GM12878 (cell line): ENCODE measurements around the gene DAAM2. TPM values are rescaled to one million over a fixed set of nuclear protein-coding genes. Genes with fewer than 3 reads are reported as not detected.

Source experiments
- ATAC-seq: fragments of 200-7000 bp; cut with Tn5 transposase; 3 replicates; pipeline ENCODE4 v1.9.1; 2020; ENCODE audit warnings: mild to moderate bottlenecking, moderate library complexity
- BruUV-seq: library from RNA; stranded (reverse); fragments of 400-500 nt; replicated peaks from 2 replicates; lab custom pipeline; 2021; lab: Mats Ljungman, UMichigan
- CTCF ChIA-PET: fragments of 300-600 bp; sonication (Branson Sonifier 250); formaldehyde crosslinking; extraction: SDS; loops from one replicate; lab custom pipeline; 2021; ENCODE audit warnings: inconsistent platforms; lab: Yijun Ruan, JAX
- POLR2A ChIA-PET: fragments of 350-600 bp; formaldehyde crosslinking; extraction: SDS; loops from one replicate; lab custom pipeline; 2021; ENCODE audit warnings: inconsistent platforms; lab: Charles Lee
- RAD21 ChIA-PET: fragments of 300-600 bp; sonication (Branson Sonifier 250); formaldehyde crosslinking; loops from one replicate; lab custom pipeline; 2023; ENCODE audit warnings: antibody characterized with exemption; ENCODE audit not compliant: unreplicated experiment; lab: Charles Lee
- SMC1A ChIA-PET: fragments of 300-600 bp; sonication (Branson Sonifier 250); formaldehyde crosslinking; loops from one replicate; lab custom pipeline; 2023; ENCODE audit not compliant: unreplicated experiment, uncharacterized antibody; lab: Charles Lee
- DNase-seq: peaks from one replicate; pipeline ENCODE4 v3.0.0-alpha.2; 2011; ENCODE audit warnings: low read depth, low spot score
- FAIRE-seq: peaks from 3 replicates; lab custom pipeline; 2011; peaks lifted over from hg19 to GRCh38; lab: Jason Lieb, UNC
- H2AFZ ChIP-seq: 2 replicates; pipeline ENCODE4 v1.6.0; 2011; ENCODE audit warnings: low read depth, low read length, control low read depth; ENCODE audit not compliant: control insufficient read depth
- H3K27ac ChIP-seq: 2 replicates; pipeline ENCODE4 v1.5.1; 2011; ENCODE audit warnings: control low read depth; ENCODE audit not compliant: control insufficient read depth, insufficient read depth
- H3K27me3 ChIP-seq, 2 experiments: replicated peaks in 1 of 2; 2 replicates each; pipeline versions ENCODE4 v1.6.0 to v1.6.1; 2011; ENCODE audit warnings: low read length in 1 of 2; ENCODE audit not compliant: control insufficient read depth in 2 of 2, insufficient read depth in 2 of 2
- H3K36me3 ChIP-seq, 2 experiments: 2 replicates each; pipeline ENCODE4 v1.5.1; 2011; ENCODE audit warnings: low read length in 1 of 2; ENCODE audit not compliant: control insufficient read depth in 2 of 2, insufficient read depth in 2 of 2
- H3K4me1 ChIP-seq: 2 replicates; pipeline ENCODE4 v1.6.1; 2011; ENCODE audit warnings: mild to moderate bottlenecking, low read length, moderate library complexity, mixed read lengths; ENCODE audit not compliant: control insufficient read depth, insufficient read depth
- H3K4me2 ChIP-seq: 2 replicates; pipeline ENCODE4 v1.6.0; 2011; ENCODE audit warnings: control low read depth; ENCODE audit not compliant: control insufficient read depth, insufficient read depth
- H3K4me3 ChIP-seq: fragments of 200-600 bp; sonication (generic); 2 replicates; pipeline ENCODE4 v1.5.1; 2016
- H3K79me2 ChIP-seq: 2 replicates; pipeline ENCODE4 v1.6.0; 2011; ENCODE audit warnings: low read length; ENCODE audit not compliant: control insufficient read depth, insufficient read depth
- H3K9ac ChIP-seq: 2 replicates; pipeline ENCODE4 v1.8.0; 2011; ENCODE audit warnings: low read length, control low read depth, mixed read lengths; ENCODE audit not compliant: control insufficient read depth, insufficient read depth
- H3K9me3 ChIP-seq: replicated peaks from 3 replicates; pipeline ENCODE4 v1.5.1; 2011; ENCODE audit warnings: mild to moderate bottlenecking, low read length; ENCODE audit not compliant: control insufficient read depth, insufficient read depth
- H4K20me1 ChIP-seq: 2 replicates; pipeline ENCODE4 v1.6.0; 2011; ENCODE audit not compliant: control insufficient read depth, insufficient read depth
- ASH2L ChIP-seq: fragments of 300-600, 200-600 bp; sonication (generic); IDR thresholded peaks from 2 replicates; pipeline ENCODE4 v1.6.1; 2017; ENCODE audit warnings: low read depth, mild to moderate bottlenecking, borderline replicate concordance
- BCLAF1 ChIP-seq: fragments of 450-650 bp; IDR thresholded peaks from 2 replicates; pipeline ENCODE4 v1.6.1; 2017; ENCODE audit warnings: antibody characterized with exemption, mild to moderate bottlenecking, moderate library complexity
- CEBPB ChIP-seq, 2 experiments: fragments of 150-350 bp in 1 of 2; IDR thresholded peaks; 2 replicates each; pipeline ENCODE4 v1.6.1; 2012 to 2014; ENCODE audit warnings: low read depth in 2 of 2, low read length in 2 of 2, borderline replicate concordance in 1 of 2, inconsistent platforms in 1 of 2
- CHD2 ChIP-seq: IDR thresholded peaks from 2 replicates; pipeline ENCODE4 v1.6.1; 2011; ENCODE audit warnings: low read depth, low read length, improper control_type of control experiment, borderline replicate concordance
- ESRRA ChIP-seq: IDR thresholded peaks from 2 replicates; pipeline ENCODE4 v1.6.1; 2012; ENCODE audit warnings: mild to moderate bottlenecking, low read length, improper control_type of control experiment
- MEF2B ChIP-seq: fragments of 450-650 bp; IDR thresholded peaks from 2 replicates; pipeline ENCODE4 v1.6.1; 2018; ENCODE audit warnings: mild to moderate bottlenecking, moderate library complexity; ENCODE audit not compliant: partially characterized antibody, poor library complexity, severe bottlenecking
- MYB ChIP-seq: fragments of 150-350 bp; IDR thresholded peaks from 2 replicates; pipeline ENCODE4 v1.6.1; 2014; ENCODE audit warnings: mild to moderate bottlenecking, low read depth, low read length, borderline replicate concordance
- PML ChIP-seq: IDR thresholded peaks from 2 replicates; pipeline ENCODE4 v1.6.1; 2012; ENCODE audit warnings: low read length, inconsistent platforms
- RELB ChIP-seq: fragments of 450-650 bp; IDR thresholded peaks from 2 replicates; pipeline ENCODE4 v1.6.1; 2017; ENCODE audit warnings: low read depth, mild to moderate bottlenecking, moderate library complexity
- SMARCA5 ChIP-seq: fragments of 450-650 bp; IDR thresholded peaks from 2 replicates; pipeline ENCODE4 v1.6.1; 2017; ENCODE audit warnings: mild to moderate bottlenecking
- TAF1 ChIP-seq: IDR thresholded peaks from 2 replicates; pipeline ENCODE4 v1.6.1; 2011; ENCODE audit warnings: mild to moderate bottlenecking, low read depth, low read length, borderline replicate concordance
- whole genome bisulfite sequencing: methylation state at CpG from one replicate; pipeline ENCODE4 v1.1.6; 2016; ENCODE audit warnings: low lambda C conversion rate; ENCODE audit not compliant: insufficient replicate concordance, insufficient coverage; ENCODE audit errors: missing lambda C conversion rate; 5-methylcytosine and 5-hydroxymethylcytosine counted together
- in situ Hi-C: fragments of 300-500 bp; cut with MboI; formaldehyde crosslinking; loops from 9 replicates; pipeline ENCODE4 v1.14.3; 2018; ENCODE audit warnings: mixed read lengths
- intact Hi-C: fragments of 100-400 bp; cut with micrococcal nuclease; formaldehyde crosslinking; loops from one replicate; pipeline ENCODE4 v1.14.2; 2022; ENCODE audit not compliant: unreplicated experiment
- polyA plus RNA-seq, 11 experiments: library from polyadenylated mRNA; depleted of rRNA in 4 of 11; unstranded in 6 of 11; stranded (reverse) in 5 of 11; fragments of >200 nt; fragmentation: Nextera tagmentation in 4 of 11; fragmentation: Illumina TruSeq in 1 of 11; extraction: Ambion mirVana in 4 of 11; extraction: Trizol in 1 of 11; gene quantifications; 1 replicate in 1 of 11; 2 replicates in 10 of 11; pipeline versions ENCODE4 v1.2.1 to v1.2.3, GENCODE V29; 2011 to 2016; ENCODE audit warnings: inconsistent platforms in 2 of 11, missing spikeins in 2 of 11, low read depth in 1 of 11
- total RNA-seq, 4 experiments: library from RNA; depleted of rRNA in 3 of 4; stranded (reverse); fragments of >200 nt in 3 of 4; fragmentation: Illumina TruSeq in 1 of 4; extraction: Trizol in 1 of 4; gene quantifications; 2 replicates each; pipeline versions ENCODE4 v1.2.1 to v1.2.3, GENCODE V29; 2013 to 2021
- TF ChIP-seq, protein P1 (sequence below): fragments of 450-650 bp; IDR thresholded peaks from 2 replicates; pipeline ENCODE4 v1.6.1; 2018; ENCODE audit warnings: borderline replicate concordance, mild to moderate bottlenecking; ENCODE audit not compliant: partially characterized antibody
- TF ChIP-seq, protein P2 (sequence below): fragments of 450-650 bp; IDR thresholded peaks from 2 replicates; pipeline ENCODE4 v1.6.1; 2017; ENCODE audit warnings: mild to moderate bottlenecking, moderate library complexity

DAAM2 gene
- total and polyA plus RNA-seq, 10 of the 15 experiments (the other 5 are each of a cell fraction or from before 2014, with no cell fraction given), result 0.05 to 0.22 TPM; not detected in 8

GRCh38 chr6:39859025-39859424 is 66.8 kb downstream of the DAAM2 start:
- H3K4me1 ChIP-seq, result no peaks in the 10 kb centered on the region
- SMC1A ChIA-PET, result no interaction called here
- H3K36me3 ChIP-seq, result no peaks in the 10 kb centered on the region
- no peaks in the 10 kb centered on the region for H3K9me3 ChIP-seq
- RAD21 ChIA-PET, result no interaction called here
- POLR2A ChIA-PET, result no interaction called here
- no peak for FAIRE-seq
- no peaks in the 10 kb centered on the region for H4K20me1 ChIP-seq
- H3K4me3 ChIP-seq, result no peak overlapping the region
- CTCF ChIA-PET, result no interaction called here
- in situ Hi-C loops, result no loop called here
- no peaks in the 10 kb centered on the region for H3K79me2 ChIP-seq
- intact Hi-C loops, result no loop called here
- H3K9ac ChIP-seq, result no peak overlapping the region
- no peak overlapping the region for H3K27ac ChIP-seq
- H2AFZ ChIP-seq, result no peak overlapping the region
- BruUV-seq, result no TSS peak
- no peak for DNase-seq
- 84% methylated on average over 2 of the region's 2 CpGs for WGBS
- ATAC-seq, result no peak
- no peaks in the 10 kb centered on the region; a peak in 2 of 4 replicates for H3K27me3 ChIP-seq
- H3K4me2 ChIP-seq, result no peak overlapping the region
- TF ChIP-seq CEBPB (IDR thresholded peaks at IDR 0.05; ENCODE audit: borderline replicate concordance in 1 of 2, low read depth in 2 of 2, low read length in 2 of 2) (no peak), SMARCA5 (no peak), BCLAF1 (no peak), MEF2B (no peak), PML (no peak), MYB (no peak), ASH2L (no peak), TAF1 (no peak), CHD2 (no peak), RELB (no peak), ESRRA (no peak)
- TF ChIP-seq, protein P1, sequence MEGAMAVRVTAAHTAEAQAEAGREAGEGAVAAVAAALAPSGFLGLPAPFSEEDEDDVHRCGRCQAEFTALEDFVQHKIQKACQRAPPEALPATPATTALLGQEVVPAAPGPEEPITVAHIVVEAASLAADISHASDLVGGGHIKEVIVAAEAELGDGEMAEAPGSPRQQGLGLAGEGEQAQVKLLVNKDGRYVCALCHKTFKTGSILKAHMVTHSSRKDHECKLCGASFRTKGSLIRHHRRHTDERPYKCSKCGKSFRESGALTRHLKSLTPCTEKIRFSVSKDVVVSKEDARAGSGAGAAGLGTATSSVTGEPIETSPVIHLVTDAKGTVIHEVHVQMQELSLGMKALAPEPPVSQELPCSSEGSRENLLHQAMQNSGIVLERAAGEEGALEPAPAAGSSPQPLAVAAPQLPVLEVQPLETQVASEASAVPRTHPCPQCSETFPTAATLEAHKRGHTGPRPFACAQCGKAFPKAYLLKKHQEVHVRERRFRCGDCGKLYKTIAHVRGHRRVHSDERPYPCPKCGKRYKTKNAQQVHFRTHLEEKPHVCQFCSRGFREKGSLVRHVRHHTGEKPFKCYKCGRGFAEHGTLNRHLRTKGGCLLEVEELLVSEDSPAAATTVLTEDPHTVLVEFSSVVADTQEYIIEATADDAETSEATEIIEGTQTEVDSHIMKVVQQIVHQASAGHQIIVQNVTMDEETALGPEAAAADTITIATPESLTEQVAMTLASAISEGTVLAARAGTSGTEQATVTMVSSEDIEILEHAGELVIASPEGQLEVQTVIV, result no peak
- TF ChIP-seq, protein P2, sequence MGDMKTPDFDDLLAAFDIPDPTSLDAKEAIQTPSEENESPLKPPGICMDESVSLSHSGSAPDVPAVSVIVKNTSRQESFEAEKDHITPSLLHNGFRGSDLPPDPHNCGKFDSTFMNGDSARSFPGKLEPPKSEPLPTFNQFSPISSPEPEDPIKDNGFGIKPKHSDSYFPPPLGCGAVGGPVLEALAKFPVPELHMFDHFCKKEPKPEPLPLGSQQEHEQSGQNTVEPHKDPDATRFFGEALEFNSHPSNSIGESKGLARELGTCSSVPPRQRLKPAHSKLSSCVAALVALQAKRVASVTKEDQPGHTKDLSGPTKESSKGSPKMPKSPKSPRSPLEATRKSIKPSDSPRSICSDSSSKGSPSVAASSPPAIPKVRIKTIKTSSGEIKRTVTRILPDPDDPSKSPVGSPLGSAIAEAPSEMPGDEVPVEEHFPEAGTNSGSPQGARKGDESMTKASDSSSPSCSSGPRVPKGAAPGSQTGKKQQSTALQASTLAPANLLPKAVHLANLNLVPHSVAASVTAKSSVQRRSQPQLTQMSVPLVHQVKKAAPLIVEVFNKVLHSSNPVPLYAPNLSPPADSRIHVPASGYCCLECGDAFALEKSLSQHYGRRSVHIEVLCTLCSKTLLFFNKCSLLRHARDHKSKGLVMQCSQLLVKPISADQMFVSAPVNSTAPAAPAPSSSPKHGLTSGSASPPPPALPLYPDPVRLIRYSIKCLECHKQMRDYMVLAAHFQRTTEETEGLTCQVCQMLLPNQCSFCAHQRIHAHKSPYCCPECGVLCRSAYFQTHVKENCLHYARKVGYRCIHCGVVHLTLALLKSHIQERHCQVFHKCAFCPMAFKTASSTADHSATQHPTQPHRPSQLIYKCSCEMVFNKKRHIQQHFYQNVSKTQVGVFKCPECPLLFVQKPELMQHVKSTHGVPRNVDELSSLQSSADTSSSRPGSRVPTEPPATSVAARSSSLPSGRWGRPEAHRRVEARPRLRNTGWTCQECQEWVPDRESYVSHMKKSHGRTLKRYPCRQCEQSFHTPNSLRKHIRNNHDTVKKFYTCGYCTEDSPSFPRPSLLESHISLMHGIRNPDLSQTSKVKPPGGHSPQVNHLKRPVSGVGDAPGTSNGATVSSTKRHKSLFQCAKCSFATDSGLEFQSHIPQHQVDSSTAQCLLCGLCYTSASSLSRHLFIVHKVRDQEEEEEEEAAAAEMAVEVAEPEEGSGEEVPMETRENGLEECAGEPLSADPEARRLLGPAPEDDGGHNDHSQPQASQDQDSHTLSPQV, result no peak
